Vagina (tissue), 2 donors: Measurements from ENCODE around the gene PAPLN.

Experiments
- POLR2A ChIP-seq, 2 donors: fragments of 450-650 bp; IDR thresholded peaks; one replicate each; pipeline ENCODE4 v1.6.1; 2017; ENCODE audit warnings: antibody characterized with exemption in 2 of 2, mild to moderate bottlenecking in 2 of 2, moderate library complexity in 2 of 2
- TF ChIP-seq, protein P1 (sequence below), 3 experiments: fragments of 450-650 bp in 2 of 3; fragments of 200-600 bp in 1 of 3; sonication (generic) in 1 of 3; IDR thresholded peaks; one replicate each; pipeline ENCODE4 v1.5.1; 2017 to 2019; ENCODE audit warnings: antibody characterized with exemption in 3 of 3, mild to moderate bottlenecking in 2 of 3, moderate library complexity in 2 of 3

- TF ChIP-seq, protein P1, sequence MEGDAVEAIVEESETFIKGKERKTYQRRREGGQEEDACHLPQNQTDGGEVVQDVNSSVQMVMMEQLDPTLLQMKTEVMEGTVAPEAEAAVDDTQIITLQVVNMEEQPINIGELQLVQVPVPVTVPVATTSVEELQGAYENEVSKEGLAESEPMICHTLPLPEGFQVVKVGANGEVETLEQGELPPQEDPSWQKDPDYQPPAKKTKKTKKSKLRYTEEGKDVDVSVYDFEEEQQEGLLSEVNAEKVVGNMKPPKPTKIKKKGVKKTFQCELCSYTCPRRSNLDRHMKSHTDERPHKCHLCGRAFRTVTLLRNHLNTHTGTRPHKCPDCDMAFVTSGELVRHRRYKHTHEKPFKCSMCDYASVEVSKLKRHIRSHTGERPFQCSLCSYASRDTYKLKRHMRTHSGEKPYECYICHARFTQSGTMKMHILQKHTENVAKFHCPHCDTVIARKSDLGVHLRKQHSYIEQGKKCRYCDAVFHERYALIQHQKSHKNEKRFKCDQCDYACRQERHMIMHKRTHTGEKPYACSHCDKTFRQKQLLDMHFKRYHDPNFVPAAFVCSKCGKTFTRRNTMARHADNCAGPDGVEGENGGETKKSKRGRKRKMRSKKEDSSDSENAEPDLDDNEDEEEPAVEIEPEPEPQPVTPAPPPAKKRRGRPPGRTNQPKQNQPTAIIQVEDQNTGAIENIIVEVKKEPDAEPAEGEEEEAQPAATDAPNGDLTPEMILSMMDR (IDR thresholded peaks at IDR 0.05): no peak
- no peak for TF ChIP-seq POLR2A (IDR thresholded peaks at IDR 0.05)
These were observed 599 bp downstream of the PAPLN start for GRCh38 chr14:73237786-73238423.
